HEK293 (cell line): Measurements from ENCODE around the gene QPCTL.

Source experiments
- GLIS1 ChIP-seq: fragments of 450-650 bp; formaldehyde crosslinking; IDR thresholded peaks from 2 replicates; pipeline ENCODE4 v1.5.1; 2016; ENCODE audit warnings: missing biosample characterization, missing genetic modification characterization
- HOXD13 ChIP-seq: sonication (generic); formaldehyde crosslinking; IDR thresholded peaks from 2 replicates; pipeline ENCODE4 v1.8.0; 2022; ENCODE audit warnings: missing genetic modification reagents, borderline replicate concordance
- IKZF3 ChIP-seq: fragments of 450-650 bp; IDR thresholded peaks from 2 replicates; pipeline ENCODE4 v1.5.0; 2018; ENCODE audit warnings: missing biosample characterization, mild to moderate bottlenecking, missing genetic modification characterization, moderate library complexity
- KLF1 ChIP-seq: fragments of 450-650 bp; formaldehyde crosslinking; IDR thresholded peaks from 2 replicates; pipeline ENCODE4 v1.5.1; 2016; ENCODE audit warnings: missing biosample characterization, missing genetic modification characterization
- KLF16 ChIP-seq: fragments of 450-650 bp; formaldehyde crosslinking; IDR thresholded peaks from 2 replicates; pipeline ENCODE4 v1.5.1; 2017; ENCODE audit warnings: missing biosample characterization, missing genetic modification characterization
- KLF8 ChIP-seq: fragments of 450-650 bp; formaldehyde crosslinking; IDR thresholded peaks from 2 replicates; pipeline ENCODE4 v1.5.1; 2016; ENCODE audit warnings: missing biosample characterization, missing genetic modification characterization
- OSR2 ChIP-seq: fragments of 450-650 bp; formaldehyde crosslinking; IDR thresholded peaks from 2 replicates; pipeline ENCODE4 v1.5.1; 2016; ENCODE audit warnings: missing biosample characterization, missing genetic modification characterization
- OVOL3 ChIP-seq: fragments of 450-650 bp; formaldehyde crosslinking; IDR thresholded peaks from 2 replicates; pipeline ENCODE4 v1.5.1; 2016; ENCODE audit warnings: missing biosample characterization, missing genetic modification characterization
- PRDM10 ChIP-seq: fragments of 450-650 bp; formaldehyde crosslinking; IDR thresholded peaks from 2 replicates; pipeline ENCODE4 v1.5.1; 2016; ENCODE audit warnings: missing biosample characterization, missing genetic modification characterization
- SP7 ChIP-seq: fragments of 450-650 bp; formaldehyde crosslinking; IDR thresholded peaks from 2 replicates; pipeline ENCODE4 v1.5.1; 2016; ENCODE audit warnings: missing biosample characterization, missing genetic modification characterization
- TRIM28 ChIP-seq: IDR thresholded peaks from 2 replicates; pipeline ENCODE4 v1.6.1; 2011; ENCODE audit warnings: low read length, control low read depth, borderline replicate concordance
- ZBTB48 ChIP-seq: fragments of 450-650 bp; formaldehyde crosslinking; IDR thresholded peaks from 2 replicates; pipeline ENCODE4 v1.5.1; 2016; ENCODE audit warnings: missing biosample characterization, missing genetic modification characterization
- ZBTB6 ChIP-seq: fragments of 450-650 bp; formaldehyde crosslinking; IDR thresholded peaks from 2 replicates; pipeline ENCODE4 v1.5.1; 2017; ENCODE audit warnings: missing biosample characterization, missing genetic modification characterization
- ZFP69B ChIP-seq: fragments of 450-650 bp; formaldehyde crosslinking; IDR thresholded peaks from 2 replicates; pipeline ENCODE4 v1.5.1; 2016; ENCODE audit warnings: missing biosample characterization, missing genetic modification characterization
- ZIC2 ChIP-seq: fragments of 450-650 bp; formaldehyde crosslinking; IDR thresholded peaks from 2 replicates; pipeline ENCODE4 v1.5.1; 2016; ENCODE audit warnings: missing biosample characterization, missing genetic modification characterization
- ZNF10 ChIP-seq: fragments of 450-650 bp; formaldehyde crosslinking; IDR thresholded peaks from 2 replicates; pipeline ENCODE4 v1.5.1; 2017; ENCODE audit warnings: missing biosample characterization, missing genetic modification characterization
- ZNF114 ChIP-seq: fragments of 450-650 bp; formaldehyde crosslinking; IDR thresholded peaks from 2 replicates; pipeline ENCODE4 v1.5.0; 2017; ENCODE audit warnings: missing biosample characterization, missing genetic modification characterization
- ZNF133 ChIP-seq: fragments of 450-650 bp; formaldehyde crosslinking; IDR thresholded peaks from 2 replicates; pipeline ENCODE4 v1.5.1; 2016; ENCODE audit warnings: missing biosample characterization, missing genetic modification characterization
- ZNF174 ChIP-seq: fragments of 450-650 bp; formaldehyde crosslinking; IDR thresholded peaks from 2 replicates; pipeline ENCODE4 v1.5.0; 2017; ENCODE audit warnings: missing biosample characterization, mild to moderate bottlenecking, missing genetic modification characterization
- ZNF2 ChIP-seq: fragments of 450-650 bp; formaldehyde crosslinking; IDR thresholded peaks from 2 replicates; pipeline ENCODE4 v1.5.1; 2016; ENCODE audit warnings: missing biosample characterization, missing genetic modification characterization
- ZNF24 ChIP-seq: fragments of 450-650 bp; formaldehyde crosslinking; IDR thresholded peaks from 2 replicates; pipeline ENCODE4 v1.5.1; 2016; ENCODE audit warnings: missing biosample characterization, missing genetic modification characterization
- ZNF292 ChIP-seq: fragments of 450-650 bp; formaldehyde crosslinking; IDR thresholded peaks from 2 replicates; pipeline ENCODE4 v1.5.1; 2016; ENCODE audit warnings: low read depth, missing biosample characterization, missing genetic modification characterization, borderline replicate concordance
- ZNF311 ChIP-seq: fragments of 450-650 bp; formaldehyde crosslinking; IDR thresholded peaks from 2 replicates; pipeline ENCODE4 v1.5.1; 2017; ENCODE audit warnings: missing biosample characterization, missing genetic modification characterization, borderline replicate concordance
- ZNF354C ChIP-seq: fragments of 450-650 bp; formaldehyde crosslinking; IDR thresholded peaks from 2 replicates; pipeline ENCODE4 v1.5.1; 2016; ENCODE audit warnings: missing biosample characterization, missing genetic modification characterization, low read depth, borderline replicate concordance
- ZNF423 ChIP-seq: fragments of 450-650 bp; formaldehyde crosslinking; IDR thresholded peaks from 2 replicates; pipeline ENCODE4 v1.5.1; 2016; ENCODE audit warnings: missing biosample characterization, missing genetic modification characterization
- ZNF530 ChIP-seq: fragments of 450-650 bp; formaldehyde crosslinking; IDR thresholded peaks from 2 replicates; pipeline ENCODE4 v1.5.1; 2016; ENCODE audit warnings: low read depth, missing biosample characterization, missing genetic modification characterization
- ZNF600 ChIP-seq: fragments of 450-650 bp; formaldehyde crosslinking; IDR thresholded peaks from 2 replicates; pipeline ENCODE4 v1.5.1; 2016; ENCODE audit warnings: missing biosample characterization, missing genetic modification characterization
- ZNF670 ChIP-seq: fragments of 450-650 bp; formaldehyde crosslinking; IDR thresholded peaks from 2 replicates; pipeline ENCODE4 v1.5.1; 2016; ENCODE audit warnings: missing biosample characterization, missing genetic modification characterization, low read depth
- ZNF707 ChIP-seq: fragments of 450-650 bp; formaldehyde crosslinking; IDR thresholded peaks from 2 replicates; pipeline ENCODE4 v1.5.1; 2016; ENCODE audit warnings: missing biosample characterization, missing genetic modification characterization
- TF ChIP-seq, protein P1 (sequence below): fragments of 450-650 bp; formaldehyde crosslinking; IDR thresholded peaks from 2 replicates; pipeline ENCODE4 v1.5.1; 2016; ENCODE audit warnings: missing biosample characterization, missing genetic modification characterization
- TF ChIP-seq, protein P2 (sequence below): fragments of 450-650 bp; formaldehyde crosslinking; IDR thresholded peaks from 2 replicates; pipeline ENCODE4 v1.5.1; 2016; ENCODE audit warnings: missing biosample characterization, missing genetic modification characterization
- TF ChIP-seq, protein P3 (sequence below): fragments of 450-650 bp; formaldehyde crosslinking; IDR thresholded peaks from 2 replicates; pipeline ENCODE4; 2016; ENCODE audit warnings: missing biosample characterization, missing genetic modification characterization

Gene QPCTL

DNA sequence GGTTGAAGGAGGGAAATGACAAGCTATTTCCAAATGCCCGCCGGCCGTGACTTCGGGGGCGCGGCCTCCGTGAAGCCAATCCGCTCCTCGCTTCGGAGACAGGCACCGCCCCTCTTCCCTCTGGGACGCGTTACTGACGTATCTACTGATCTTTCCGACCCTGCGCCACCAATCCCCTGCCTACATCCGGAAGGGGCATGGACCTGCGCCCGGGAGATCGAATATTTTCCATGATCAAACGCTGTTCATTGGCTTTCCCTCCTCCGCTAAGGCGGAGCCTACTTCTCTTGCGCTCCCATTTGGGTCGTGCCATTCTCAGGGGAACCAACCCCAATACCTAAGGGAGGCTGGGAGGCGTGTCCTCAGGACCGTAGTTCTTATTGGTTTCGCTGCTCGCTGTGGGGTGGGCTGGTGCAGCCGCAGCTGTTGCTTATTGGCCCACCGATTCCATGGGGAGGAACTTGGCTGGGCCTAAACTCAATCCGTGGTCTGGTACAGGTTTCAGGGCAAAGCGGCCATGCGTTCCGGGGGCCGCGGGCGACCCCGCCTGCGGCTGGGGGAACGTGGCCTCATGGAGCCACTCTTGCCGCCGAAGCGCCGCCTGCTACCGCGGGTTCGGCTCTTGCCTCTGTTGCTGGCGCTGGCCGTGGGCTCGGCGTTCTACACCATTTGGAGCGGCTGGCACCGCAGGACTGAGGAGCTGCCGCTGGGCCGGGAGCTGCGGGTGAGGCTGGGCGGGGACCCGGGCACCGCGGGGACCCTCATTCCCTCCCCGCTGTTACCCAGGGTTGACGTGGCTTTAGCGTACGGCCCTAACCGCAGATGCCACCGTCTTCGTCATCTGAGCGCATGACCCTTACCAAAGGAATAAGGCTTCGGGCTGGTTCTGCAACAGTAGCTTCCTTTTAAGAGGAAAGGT is at the start of gene QPCTL (continued):
- TF ChIP-seq ZNF600 (tag by site-specific recombination) (peak; percentile 41), SP7 (peak; percentile 43), ZNF2 (tag by site-specific recombination) (no peak), ZNF530 (tag by site-specific recombination) (no peak), ZNF114 (no peak), ZNF423 (tag by site-specific recombination) (0 out of 2 replicates have a peak, but pooled peaks have one; percentile 25), ZFP69B (tag by site-specific recombination) (peak; percentile 74), ZNF311 (tag by site-specific recombination) (no peak), KLF1 (tag by site-specific recombination) (peak; percentile 57), OSR2 (no peak), KLF8 (tag by site-specific recombination) (peak; percentile 75), ZBTB6 (no peak; the same call in 1 of the 2 replicates), HOXD13 (no peak), GLIS1 (tag by site-specific recombination) (peak; percentile 45), ZNF670 (tag by site-specific recombination) (no peak), ZNF292 (tag by site-specific recombination) (no peak), ZNF354C (no peak), KLF16 (tag by site-specific recombination) (peak; percentile 77), TRIM28 (no peak), ZIC2 (peak; percentile 94), PRDM10 (tag by site-specific recombination) (peak; percentile 96), ZNF24 (tag by site-specific recombination) (peak; percentile 56; the same call in 1 of the 2 replicates), ZNF133 (no peak), ZBTB48 (tag by site-specific recombination) (peak; percentile 80), OVOL3 (no peak), IKZF3 (tag by site-specific recombination) (peak; percentile 79), ZNF707 (tag by site-specific recombination) (no peak), ZNF174 (tag by site-specific recombination) (no peak), ZNF10 (tag by site-specific recombination) (0 out of 2 replicates have a peak, but pooled peaks have one; percentile 18)
- TF ChIP-seq, protein P1, sequence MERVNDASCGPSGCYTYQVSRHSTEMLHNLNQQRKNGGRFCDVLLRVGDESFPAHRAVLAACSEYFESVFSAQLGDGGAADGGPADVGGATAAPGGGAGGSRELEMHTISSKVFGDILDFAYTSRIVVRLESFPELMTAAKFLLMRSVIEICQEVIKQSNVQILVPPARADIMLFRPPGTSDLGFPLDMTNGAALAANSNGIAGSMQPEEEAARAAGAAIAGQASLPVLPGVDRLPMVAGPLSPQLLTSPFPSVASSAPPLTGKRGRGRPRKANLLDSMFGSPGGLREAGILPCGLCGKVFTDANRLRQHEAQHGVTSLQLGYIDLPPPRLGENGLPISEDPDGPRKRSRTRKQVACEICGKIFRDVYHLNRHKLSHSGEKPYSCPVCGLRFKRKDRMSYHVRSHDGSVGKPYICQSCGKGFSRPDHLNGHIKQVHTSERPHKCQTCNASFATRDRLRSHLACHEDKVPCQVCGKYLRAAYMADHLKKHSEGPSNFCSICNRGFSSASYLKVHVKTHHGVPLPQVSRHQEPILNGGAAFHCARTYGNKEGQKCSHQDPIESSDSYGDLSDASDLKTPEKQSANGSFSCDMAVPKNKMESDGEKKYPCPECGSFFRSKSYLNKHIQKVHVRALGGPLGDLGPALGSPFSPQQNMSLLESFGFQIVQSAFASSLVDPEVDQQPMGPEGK = peak; percentile 88
- TF ChIP-seq, protein P2, sequence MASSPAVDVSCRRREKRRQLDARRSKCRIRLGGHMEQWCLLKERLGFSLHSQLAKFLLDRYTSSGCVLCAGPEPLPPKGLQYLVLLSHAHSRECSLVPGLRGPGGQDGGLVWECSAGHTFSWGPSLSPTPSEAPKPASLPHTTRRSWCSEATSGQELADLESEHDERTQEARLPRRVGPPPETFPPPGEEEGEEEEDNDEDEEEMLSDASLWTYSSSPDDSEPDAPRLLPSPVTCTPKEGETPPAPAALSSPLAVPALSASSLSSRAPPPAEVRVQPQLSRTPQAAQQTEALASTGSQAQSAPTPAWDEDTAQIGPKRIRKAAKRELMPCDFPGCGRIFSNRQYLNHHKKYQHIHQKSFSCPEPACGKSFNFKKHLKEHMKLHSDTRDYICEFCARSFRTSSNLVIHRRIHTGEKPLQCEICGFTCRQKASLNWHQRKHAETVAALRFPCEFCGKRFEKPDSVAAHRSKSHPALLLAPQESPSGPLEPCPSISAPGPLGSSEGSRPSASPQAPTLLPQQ (tag by site-specific recombination) = peak; percentile 89
- TF ChIP-seq, protein P3, sequence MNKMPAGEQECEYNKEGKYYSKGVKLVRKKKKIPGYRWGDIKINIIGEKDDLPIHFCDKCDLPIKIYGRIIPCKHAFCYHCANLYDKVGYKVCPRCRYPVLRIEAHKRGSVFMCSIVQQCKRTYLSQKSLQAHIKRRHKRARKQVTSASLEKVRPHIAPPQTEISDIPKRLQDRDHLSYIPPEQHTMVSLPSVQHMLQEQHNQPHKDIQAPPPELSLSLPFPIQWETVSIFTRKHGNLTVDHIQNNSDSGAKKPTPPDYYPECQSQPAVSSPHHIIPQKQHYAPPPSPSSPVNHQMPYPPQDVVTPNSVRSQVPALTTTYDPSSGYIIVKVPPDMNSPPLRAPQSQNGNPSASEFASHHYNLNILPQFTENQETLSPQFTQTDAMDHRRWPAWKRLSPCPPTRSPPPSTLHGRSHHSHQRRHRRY = no peak
